ENCODE data around the gene KCNA2. TPM values are rescaled to one million over a fixed set of nuclear protein-coding genes. Genes with fewer than 3 reads are reported as not detected.

Gene KCNA2
- total and polyA plus RNA-seq, 2 of the 4 experiments (the other 2 are of a cell fraction) = not detected

DNA sequence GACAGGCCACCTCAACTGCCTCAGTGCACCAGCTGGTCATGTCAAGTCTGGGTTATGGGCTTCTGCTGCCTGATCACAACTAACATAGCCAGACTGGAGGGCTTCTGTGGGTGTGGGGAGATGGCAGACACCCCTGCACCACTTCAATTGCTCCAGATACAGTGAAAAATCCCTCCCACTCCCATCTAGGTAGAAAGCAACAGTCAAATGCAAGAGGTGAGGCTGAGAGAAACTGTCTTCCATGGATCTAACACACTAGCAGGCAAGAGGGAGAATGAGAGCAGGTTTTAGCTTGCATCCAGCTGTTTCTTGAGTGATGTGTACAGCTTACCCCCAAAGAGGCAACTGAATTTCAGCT, 10.8 kb downstream of the KCNA2 start:
- Histone ChIP-seq H3K18ac (ENCODE audit: low read depth, low read length) (no peak overlapping the region), H3K79me1 (ENCODE audit: low read depth in 1 of 2, low read length in 2 of 2) (no peaks in the 10 kb centered on the region), H3K4ac (ENCODE audit: low read depth, low read length) (no peak overlapping the region), H3K4me2 (ENCODE audit: low read depth, low read length) (no peak overlapping the region), H3K9me3 (ENCODE audit: control insufficient read depth, insufficient read depth, low read length) (no peaks in the 10 kb centered on the region), H3K9me1 (ENCODE audit: insufficient read depth, low read length) (no peaks in the 10 kb centered on the region), H4K5ac (ENCODE audit: low read depth, low read length) (no peak overlapping the region), H3K14ac (replicated peaks; ENCODE audit: low read depth, low read length) (no peak overlapping the region), H2BK15ac (ENCODE audit: low read depth, low read length) (no peak overlapping the region), H3K27me3 (ENCODE audit: control insufficient read depth, insufficient read depth, low read length) (peaks cover 11% of the 10 kb centered on the region), H4K8ac (ENCODE audit: low read depth in 2 of 2, low read length in 2 of 2) (no peak overlapping the region), H3K56ac (ENCODE audit: extremely low read depth, insufficient read depth, low read length) (no peak overlapping the region), H3K9ac (ENCODE audit: low read depth, low read length) (no peak overlapping the region), H4K20me1 (ENCODE audit: insufficient read depth, low read length) (no peaks in the 10 kb centered on the region), H3K23ac (ENCODE audit: low read depth, low read length) (no peak overlapping the region), H2BK5ac (ENCODE audit: low read depth, low read length, poor library complexity, severe bottlenecking) (no peak overlapping the region), H2BK20ac (ENCODE audit: low read depth, low read length) (no peak overlapping the region), H2AFZ (replicated peaks; ENCODE audit: low read length, poor library complexity) (no peak overlapping the region), H2AK5ac (ENCODE audit: low read depth, low read length) (no peak overlapping the region), H2AK9ac (replicated peaks; ENCODE audit: low read depth, low read length, poor library complexity) (no peak overlapping the region), H3K4me1 (ENCODE audit: control insufficient read depth, insufficient read depth, low read length) (no peaks in the 10 kb centered on the region), H2BK120ac (ENCODE audit: low read depth, low read length) (no peak overlapping the region), H3K36me3 (ENCODE audit: control insufficient read depth, insufficient read depth, low read length) (no peaks in the 10 kb centered on the region), H3K27ac (ENCODE audit: insufficient read depth, low read length) (no peak overlapping the region), H4K91ac (ENCODE audit: insufficient read depth, low read depth, low read length) (no peak overlapping the region), H3K4me3 (ENCODE audit: insufficient read depth, low read depth, low read length) (no peak overlapping the region)
- TF ChIP-seq SMC3 (IDR thresholded peaks at IDR 0.05; ENCODE audit: low read depth, low read length) (no peak), FOS (IDR thresholded peaks at IDR 0.05; ENCODE audit: low read depth, low read length) (no peak), RFX5 (IDR thresholded peaks at IDR 0.05; ENCODE audit: low read depth, low read length) (no peak), CEBPB (IDR thresholded peaks at IDR 0.05; ENCODE audit: low read depth, low read length) (no peak), BHLHE40 (IDR thresholded peaks at IDR 0.05; ENCODE audit: low read depth, low read length) (no peak)
- ChIA-PET POLR2A (ENCODE audit: unreplicated experiment) (no interaction called here), CTCF (no interaction called here)
- in situ Hi-C loops (cut with MboI; ENCODE audit: low sequenced_read_pairs) = no loop called here
- dilution Hi-C loops (cut with HindIII; ENCODE audit: low sequenced_read_pairs, unreplicated experiment) = no loop called here
- ATAC-seq (ENCODE audit: low read depth) (no peak), DNase-seq (no peak)
- BruUV-seq (replicated peaks) = no TSS peak
- intact Hi-C loops (cut with micrococcal nuclease) = no loop called here

Measured in IMR-90 (cell line).